GM12872 (cell line): ENCODE results near the gene CDH13.

ENCODE experiments used
- CTCF ChIP-seq: IDR thresholded peaks from 3 replicates; pipeline ENCODE4 v1.5.1; 2011; ENCODE audit warnings: low read depth, mild to moderate bottlenecking, low read length, moderate library complexity; ENCODE audit not compliant: insufficient read depth

CDH13 gene

DNA sequence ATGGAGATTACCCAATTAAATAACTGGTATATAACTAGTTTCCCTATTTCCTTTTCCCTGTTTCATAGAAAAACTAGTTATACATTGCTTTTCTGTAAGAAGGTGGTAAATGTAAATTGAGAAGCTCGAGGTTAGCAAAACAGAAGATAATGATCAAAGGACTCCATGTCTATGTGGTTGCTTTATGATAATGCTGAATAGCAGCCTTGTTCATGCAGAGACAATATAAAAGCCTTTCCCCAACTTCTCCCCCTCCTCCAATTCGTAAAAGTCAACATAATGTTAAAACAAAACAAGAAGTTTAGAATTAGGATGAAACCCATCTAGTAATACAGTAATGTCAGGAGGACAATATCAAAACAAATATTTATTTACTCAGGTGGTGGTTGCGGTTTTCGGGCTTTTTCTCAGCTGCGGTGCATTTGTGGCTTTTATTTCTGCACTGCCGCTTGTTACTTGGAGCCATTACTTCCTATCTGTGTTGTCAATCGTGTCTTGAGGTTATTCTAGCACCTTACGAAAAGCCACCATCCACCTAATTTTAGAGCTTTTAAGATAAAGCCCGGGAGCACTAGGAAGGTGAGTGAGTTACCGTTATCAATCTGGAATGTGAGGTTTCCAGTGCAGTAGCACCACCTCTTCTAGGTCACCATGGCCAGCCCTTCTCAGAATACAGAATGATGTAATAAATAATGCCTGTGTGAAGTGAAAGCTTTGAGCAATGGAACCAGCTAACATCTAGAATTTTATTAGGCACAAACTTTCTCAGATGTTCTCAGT lies 297.5 kb downstream of the CDH13 start:
- no peak for TF ChIP-seq CTCF

DNA sequence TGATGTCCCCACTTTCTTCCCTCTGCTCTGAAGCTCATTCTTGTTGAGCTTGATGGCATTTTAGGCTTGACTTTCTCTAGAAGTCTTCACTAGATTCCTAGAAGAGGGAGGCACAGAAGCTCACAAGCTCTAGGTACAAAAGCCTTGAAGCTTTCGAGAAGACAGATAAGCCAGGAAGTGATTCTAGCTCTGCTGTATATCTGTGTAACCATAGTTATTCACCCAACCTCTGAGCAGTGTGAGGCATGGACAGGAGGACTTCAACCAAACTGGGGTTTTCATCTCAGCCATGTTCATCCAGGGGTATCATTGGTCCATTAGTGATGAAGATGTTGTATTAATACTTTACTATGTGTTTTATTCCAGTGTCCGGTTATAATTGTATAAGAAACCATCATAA lies 299.7 kb downstream of the CDH13 start:
- TF ChIP-seq CTCF: no peak

GRCh38 chr16:82935766-82936165 lies 309.0 kb downstream of the CDH13 start:
- TF ChIP-seq CTCF: no peak

DNA sequence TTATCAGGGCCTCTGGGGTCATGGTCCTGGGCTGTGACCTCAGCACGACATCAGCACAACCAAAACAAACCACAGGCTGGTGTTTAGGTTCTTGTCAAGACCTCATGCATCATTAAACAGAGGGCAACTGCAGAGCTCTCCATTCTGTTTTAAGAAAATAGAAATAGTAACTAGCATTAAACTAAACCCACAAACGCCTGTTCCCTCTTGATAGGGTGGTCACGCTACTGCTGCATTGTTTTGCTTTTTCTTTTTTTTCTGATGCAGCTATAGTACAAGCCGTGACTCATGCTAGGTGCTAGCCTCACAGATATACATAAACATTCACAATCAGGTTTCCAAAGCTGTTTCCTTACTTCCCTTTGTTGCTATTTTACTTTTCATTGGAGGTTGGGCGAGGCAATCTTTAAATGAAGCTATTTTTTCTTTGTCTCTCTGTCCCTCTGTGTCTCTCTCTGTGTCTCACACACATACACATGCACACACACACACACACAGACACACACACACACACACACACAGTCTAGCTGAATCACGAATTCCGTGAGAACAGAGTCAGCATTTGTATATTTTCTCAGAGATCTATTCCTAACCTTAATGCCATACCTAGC lies 310.3 kb downstream of the CDH13 start:
- no peak for TF ChIP-seq CTCF

GRCh38 chr16:82937926-82938520 lies 311.3 kb downstream of the CDH13 start:
- TF ChIP-seq CTCF: no peak

GRCh38 chr16:82943371-82943770 lies 316.6 kb downstream of the CDH13 start:
- no peak for TF ChIP-seq CTCF

GRCh38 chr16:82945420-82946101 lies 318.8 kb downstream of the CDH13 start:
- TF ChIP-seq CTCF: no peak
